ENCODE results near the gene CD1B. TPM values are rescaled to one million over a fixed set of nuclear protein-coding genes. Genes with fewer than 3 reads are reported as not detected.

Gene CD1B
- not detected in 5 replicates for total RNA-seq (2022; extraction: Qiagen RNA extraction)

GRCh38 chr1:158331481-158332150 is at the start of gene CD1B:
CD1B (minus strand) TSS chr1:158331531; CDS start chr1:158331423, 108 bp downstream.

DNA sequence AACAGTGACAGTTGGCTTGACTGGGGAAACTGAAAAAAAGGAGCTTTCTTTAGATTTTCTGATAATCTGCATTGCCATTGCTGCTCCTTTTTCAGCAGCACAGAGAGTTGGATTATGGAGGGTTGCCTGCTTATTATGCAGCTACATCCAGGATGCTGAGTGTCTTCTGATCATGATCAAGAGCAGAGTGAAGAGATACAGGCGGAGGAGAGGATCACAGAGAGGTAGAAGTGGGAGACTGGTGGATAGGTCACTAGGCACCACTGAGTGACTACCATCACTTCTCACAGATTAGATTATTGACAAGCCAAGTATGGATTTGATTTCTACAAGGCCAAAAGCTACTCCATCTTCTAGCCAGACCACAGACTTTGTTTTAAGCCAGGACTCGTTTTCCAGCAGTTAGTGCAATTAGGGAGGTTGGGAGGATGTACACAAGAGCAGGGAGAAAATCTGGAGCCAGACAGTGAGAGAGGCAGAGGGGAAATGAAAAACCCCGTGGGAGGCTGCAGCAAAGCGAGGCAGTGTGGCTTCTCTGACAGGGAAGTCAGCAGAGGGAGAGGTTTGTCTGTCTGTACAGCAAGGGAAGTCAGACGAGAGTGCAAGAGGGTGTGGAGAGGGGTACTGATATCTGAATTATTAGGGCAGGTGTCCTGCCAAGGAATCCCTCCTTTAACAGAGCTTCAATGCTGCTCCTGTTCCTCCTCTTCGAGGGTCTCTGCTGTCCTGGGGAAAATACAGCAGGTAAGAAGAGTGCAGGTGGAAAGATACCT is 22.2 kb upstream of the CD1B start, which contains the start of gene CD1E:
Gene CD1E, plus strand, starts transcription at position 592 of the 773 bp plus-strand sequence. Its CDS starts 95 bp downstream, at position 687.

GRCh38 chr1:158289811-158290210 is 41.5 kb downstream of the CD1B start, which contains the start of gene CD1C:
CD1C (plus strand) TSS chr1:158289923; CDS start chr1:158290065, 142 bp downstream.

Other genes with a start within 250 kb of the CD1B start
- gene CD1D, start 150.6 kb downstream of the CD1B start, total RNA-seq (2022; extraction: Qiagen RNA extraction), result 0.16 TPM in 1 of 5 replicates, not detected in the others
- not detected in 5 replicates for gene CD1A, start 77.1 kb downstream of the CD1B start, total RNA-seq (2022; extraction: Qiagen RNA extraction)
- gene CD1C, start 41.6 kb downstream of the CD1B start, total RNA-seq (2022; extraction: Qiagen RNA extraction), result not detected in 5 replicates
- gene CD1E, start 22.4 kb upstream of the CD1B start, total RNA-seq (2022; extraction: Qiagen RNA extraction), result not detected in 5 replicates
- gene OR10T2, start 67.9 kb upstream of the CD1B start, total RNA-seq (2022; extraction: Qiagen RNA extraction), result not detected in 5 replicates
- not detected in 5 replicates for gene OR10K2, start 94.7 kb upstream of the CD1B start, total RNA-seq (2022; extraction: Qiagen RNA extraction)
- not detected in 5 replicates for gene OR10K1, start 130.3 kb upstream of the CD1B start, total RNA-seq (2022; extraction: Qiagen RNA extraction)
- not detected in 5 replicates for gene OR10R2, start 140.7 kb upstream of the CD1B start, total RNA-seq (2022; extraction: Qiagen RNA extraction)
- gene OR6Y1, start 222.9 kb upstream of the CD1B start, total RNA-seq (2022; extraction: Qiagen RNA extraction), result not detected in 5 replicates
- not detected in 5 replicates for gene OR6P1, start 239.0 kb upstream of the CD1B start, total RNA-seq (2022; extraction: Qiagen RNA extraction)
- gene OR10X1, start 248.4 kb upstream of the CD1B start, total RNA-seq (2022; extraction: Qiagen RNA extraction), result not detected in 5 replicates

Data from A549 treated with Mapracorat at 1 μM for 4 hours (cell line).